ENCODE results near the gene ZNF438. TPM values are rescaled to one million over a fixed set of nuclear protein-coding genes. Genes with fewer than 3 reads are reported as not detected.
A peak's percentile ranks its signal among the peaks of the same experiment; 100 is the strongest.

The ZNF438 gene
- total RNA-seq, 1 experiment from 2014 or later, result 2.0 TPM

GRCh38 chr10:31005895-31006294 lies 25.8 kb downstream of the ZNF438 start:
- no peak overlapping the region for H3K27ac ChIP-seq (ENCODE audit: low read depth, low read length, poor library complexity, severe bottlenecking)
- BruUV-seq (replicated peaks), result no TSS peak
- H3K36me3 ChIP-seq (ENCODE audit: insufficient read depth, low read length, poor library complexity, severe bottlenecking), result no peaks in the 10 kb centered on the region
- no peak for DNase-seq (ENCODE audit: low spot score)
- H3K4me3 ChIP-seq (ENCODE audit: low read depth, low read length, poor library complexity, severe bottlenecking), result no peak overlapping the region
- H3K27me3 ChIP-seq (replicated peaks; ENCODE audit: insufficient read depth, low read depth, low read length, poor library complexity), result no peaks in the 10 kb centered on the region
- no peaks in the 10 kb centered on the region for H3K4me1 ChIP-seq (ENCODE audit: insufficient read depth, low read length, poor library complexity, severe bottlenecking)
- ChIA-PET POLR2A (ENCODE audit: low non-redundant PET) (no interaction called here), CTCF (no interaction called here)
- H3K9me3 ChIP-seq (ENCODE audit: low read depth, low read length, poor library complexity, severe bottlenecking), result no peaks in the 10 kb centered on the region
- no peak for TF ChIP-seq CTCF (conservative IDR thresholded peaks at IDR 0.05; ENCODE audit: low read depth, low read length)
- no peak for TF ChIP-seq EZH2 (IDR thresholded peaks at IDR 0.05; ENCODE audit: borderline replicate concordance, low read depth, low read length, poor library complexity, severe bottlenecking)
- intact Hi-C loops (cut with micrococcal nuclease; ENCODE audit: unreplicated experiment), result no loop called here

- POLR2A ChIA-PET (ENCODE audit: low non-redundant PET), result no interaction called here
Measured at GRCh38 chr10:31004611-31005193, 27.0 kb downstream of the ZNF438 start.

GRCh38 chr10:31001740-31002139 lies 29.9 kb downstream of the ZNF438 start:
- intact Hi-C loops (cut with micrococcal nuclease; ENCODE audit: unreplicated experiment), result no loop called here
- Histone ChIP-seq H3K9me3 (ENCODE audit: low read depth, low read length, poor library complexity, severe bottlenecking) (no peaks in the 10 kb centered on the region), H3K27ac (ENCODE audit: low read depth, low read length, poor library complexity, severe bottlenecking) (no peak overlapping the region), H3K27me3 (replicated peaks; ENCODE audit: insufficient read depth, low read depth, low read length, poor library complexity) (no peaks in the 10 kb centered on the region), H3K4me1 (ENCODE audit: insufficient read depth, low read length, poor library complexity, severe bottlenecking) (no peaks in the 10 kb centered on the region), H3K4me3 (ENCODE audit: low read depth, low read length, poor library complexity, severe bottlenecking) (no peak overlapping the region), H3K36me3 (ENCODE audit: insufficient read depth, low read length, poor library complexity, severe bottlenecking) (no peaks in the 10 kb centered on the region)
- TF ChIP-seq EZH2 (IDR thresholded peaks at IDR 0.05; ENCODE audit: borderline replicate concordance, low read depth, low read length, poor library complexity, severe bottlenecking) (no peak), CTCF (conservative IDR thresholded peaks at IDR 0.05; ENCODE audit: low read depth, low read length) (no peak)
- ChIA-PET POLR2A (ENCODE audit: low non-redundant PET) (no interaction called here), CTCF (no interaction called here)
- DNase-seq (ENCODE audit: low spot score), result no peak
- no TSS peak for BruUV-seq (replicated peaks)

More at GRCh38 chr10:31004611-31005193, 27.0 kb downstream of the ZNF438 start:
- H3K27me3 ChIP-seq (replicated peaks; ENCODE audit: insufficient read depth, low read depth, low read length, poor library complexity), result no peaks in the 10 kb centered on the region
- H3K4me3 ChIP-seq (ENCODE audit: low read depth, low read length, poor library complexity, severe bottlenecking), result no peak overlapping the region
- DNase-seq (ENCODE audit: low spot score), result peak; percentile 56
- no peak for TF ChIP-seq CTCF (conservative IDR thresholded peaks at IDR 0.05; ENCODE audit: low read depth, low read length)
- TF ChIP-seq EZH2 (IDR thresholded peaks at IDR 0.05; ENCODE audit: borderline replicate concordance, low read depth, low read length, poor library complexity, severe bottlenecking), result no peak
- H3K9me3 ChIP-seq (ENCODE audit: low read depth, low read length, poor library complexity, severe bottlenecking), result no peaks in the 10 kb centered on the region
- no peaks in the 10 kb centered on the region for H3K4me1 ChIP-seq (ENCODE audit: insufficient read depth, low read length, poor library complexity, severe bottlenecking)
- no TSS peak for BruUV-seq (replicated peaks)
- H3K27ac ChIP-seq (ENCODE audit: low read depth, low read length, poor library complexity, severe bottlenecking), result peak overlapping the region; percentile 56
- CTCF ChIA-PET, result no interaction called here
- intact Hi-C loops (cut with micrococcal nuclease; ENCODE audit: unreplicated experiment), result no loop called here
- no peaks in the 10 kb centered on the region for H3K36me3 ChIP-seq (ENCODE audit: insufficient read depth, low read length, poor library complexity, severe bottlenecking)
